Loucy (cell line): ENCODE measurements around the gene CFAP251.

ENCODE experiments used
- H2AFZ ChIP-seq: fragments of 200-600 bp; sonication (generic); 2 replicates; pipeline ENCODE4 v1.6.0; 2016; ENCODE audit warnings: antibody characterized with exemption, mild to moderate bottlenecking, low read length, moderate library complexity
- H3F3A ChIP-seq: fragments of 200-600 bp; 2 replicates; pipeline ENCODE4 v1.6.0; 2016; ENCODE audit warnings: antibody characterized with exemption, low read depth, mild to moderate bottlenecking
- H3K27me3 ChIP-seq: fragments of 200-600 bp; sonication (generic); 2 replicates; pipeline ENCODE4 v1.6.1; 2014; ENCODE audit warnings: low read length, mild to moderate bottlenecking; ENCODE audit not compliant: insufficient read depth, poor library complexity, severe bottlenecking
- H3K36me3 ChIP-seq: fragments of 200-600 bp; sonication (generic); 2 replicates; pipeline ENCODE4 v1.6.1; 2016; ENCODE audit warnings: low read length; ENCODE audit not compliant: insufficient read depth
- H3K4me1 ChIP-seq: fragments of 200-600 bp; sonication (generic); 2 replicates; pipeline ENCODE4 v1.5.1; 2014; ENCODE audit warnings: low read length, mild to moderate bottlenecking; ENCODE audit not compliant: insufficient read depth, poor library complexity, severe bottlenecking
- H3K4me2 ChIP-seq: fragments of 200-600 bp; sonication (generic); 2 replicates; pipeline ENCODE4 v1.6.0; 2014; ENCODE audit warnings: antibody characterized with exemption, low read length, low read depth, mild to moderate bottlenecking; ENCODE audit not compliant: poor library complexity, severe bottlenecking
- H3K4me3 ChIP-seq: fragments of 200-600 bp; sonication (generic); 2 replicates; pipeline ENCODE4 v1.5.1; 2014; ENCODE audit warnings: low read length, mild to moderate bottlenecking, mixed read lengths; ENCODE audit not compliant: poor library complexity, severe bottlenecking
- H3K79me2 ChIP-seq: fragments of 200-600 bp; sonication (generic); 2 replicates; pipeline ENCODE4 v1.6.1; 2014; ENCODE audit warnings: low read length; ENCODE audit not compliant: insufficient read depth
- H3K9ac ChIP-seq: fragments of 200-600 bp; sonication (generic); 2 replicates; pipeline ENCODE4 v1.6.0; 2014; ENCODE audit warnings: mild to moderate bottlenecking, low read depth, low read length, moderate library complexity; ENCODE audit not compliant: poor library complexity, severe bottlenecking
- H3K9me2 ChIP-seq: fragments of 200-600 bp; sonication (generic); replicated peaks from 2 replicates; pipeline ENCODE4 v1.6.1; 2016; ENCODE audit warnings: low read depth, low read length, mixed read lengths
- H3K9me3 ChIP-seq: fragments of 200-600 bp; sonication (generic); 2 replicates; pipeline ENCODE4 v1.6.1; 2014; ENCODE audit warnings: mild to moderate bottlenecking, antibody characterized with exemption, low read length, low read depth; ENCODE audit not compliant: insufficient read depth
- H4K20me1 ChIP-seq: fragments of 200-600 bp; sonication (generic); 2 replicates; pipeline ENCODE4 v1.6.0; 2014; ENCODE audit warnings: antibody characterized with exemption, low read length, mild to moderate bottlenecking; ENCODE audit not compliant: insufficient read depth, poor library complexity, severe bottlenecking
- EZH2phosphoT487 ChIP-seq: fragments of 200-600 bp; IDR thresholded peaks from 2 replicates; pipeline ENCODE4 v1.6.1; 2018; ENCODE audit warnings: antibody characterized with exemption, mild to moderate bottlenecking, moderate library complexity, borderline replicate concordance
- TF ChIP-seq, protein P1 (sequence below): fragments of 200-600 bp; sonication (generic); conservative IDR thresholded peaks from 2 replicates; pipeline ENCODE4 v1.5.1; 2014; ENCODE audit warnings: mild to moderate bottlenecking, antibody characterized with exemption, low read length

Gene CFAP251

DNA sequence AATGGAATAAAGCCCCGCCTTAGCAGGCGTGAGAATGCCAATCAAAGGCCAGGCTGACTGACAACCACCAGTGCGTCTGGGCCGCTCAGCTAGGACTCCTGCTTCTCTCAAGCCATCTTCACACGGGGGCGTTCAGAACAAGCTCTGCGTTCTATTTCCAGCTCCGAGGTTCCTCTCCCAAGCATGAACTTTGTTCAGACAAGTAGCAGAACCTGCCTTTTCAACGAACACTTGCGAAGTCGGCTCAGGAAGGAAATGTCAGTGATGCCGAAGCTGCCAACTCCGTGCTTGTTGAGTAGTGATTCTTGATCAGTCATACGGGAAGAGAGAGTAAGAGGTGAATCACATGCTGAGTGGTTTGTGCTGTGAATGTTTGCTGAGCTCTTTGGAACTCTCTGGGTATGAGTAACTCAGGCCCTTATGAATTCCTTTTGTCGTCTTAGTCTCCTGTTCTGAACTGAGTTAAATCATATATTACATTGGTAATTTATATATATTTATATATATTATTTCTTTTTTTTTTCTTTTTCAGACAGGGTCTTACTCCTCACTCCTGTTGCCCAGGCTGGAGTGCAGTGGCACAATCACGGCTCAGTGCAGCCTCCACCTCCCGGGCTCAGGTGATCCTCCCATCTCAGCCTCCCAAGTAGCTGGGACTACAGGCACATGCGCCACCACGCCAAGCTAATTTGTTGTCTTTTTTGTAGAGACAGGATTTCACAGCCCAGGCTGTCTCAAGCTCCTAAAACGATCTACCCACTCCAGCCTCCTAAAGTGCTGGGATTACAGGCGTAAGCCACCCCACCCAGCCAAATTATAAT, 73.9 kb downstream of the CFAP251 start:
- no peak overlapping the region for H3K4me2 ChIP-seq
- no peak overlapping the region for H3K9ac ChIP-seq
- H3K9me2 ChIP-seq, result no peaks in the 10 kb centered on the region
- H3K79me2 ChIP-seq, result no peaks in the 10 kb centered on the region
- H3K36me3 ChIP-seq, result no peaks in the 10 kb centered on the region
- H3K4me1 ChIP-seq, result peaks cover 3% of the 10 kb centered on the region
- no peaks in the 10 kb centered on the region for H3K27me3 ChIP-seq
- no peaks in the 10 kb centered on the region for H3K9me3 ChIP-seq
- TF ChIP-seq EZH2phosphoT487, result no peak
- TF ChIP-seq, protein P1, sequence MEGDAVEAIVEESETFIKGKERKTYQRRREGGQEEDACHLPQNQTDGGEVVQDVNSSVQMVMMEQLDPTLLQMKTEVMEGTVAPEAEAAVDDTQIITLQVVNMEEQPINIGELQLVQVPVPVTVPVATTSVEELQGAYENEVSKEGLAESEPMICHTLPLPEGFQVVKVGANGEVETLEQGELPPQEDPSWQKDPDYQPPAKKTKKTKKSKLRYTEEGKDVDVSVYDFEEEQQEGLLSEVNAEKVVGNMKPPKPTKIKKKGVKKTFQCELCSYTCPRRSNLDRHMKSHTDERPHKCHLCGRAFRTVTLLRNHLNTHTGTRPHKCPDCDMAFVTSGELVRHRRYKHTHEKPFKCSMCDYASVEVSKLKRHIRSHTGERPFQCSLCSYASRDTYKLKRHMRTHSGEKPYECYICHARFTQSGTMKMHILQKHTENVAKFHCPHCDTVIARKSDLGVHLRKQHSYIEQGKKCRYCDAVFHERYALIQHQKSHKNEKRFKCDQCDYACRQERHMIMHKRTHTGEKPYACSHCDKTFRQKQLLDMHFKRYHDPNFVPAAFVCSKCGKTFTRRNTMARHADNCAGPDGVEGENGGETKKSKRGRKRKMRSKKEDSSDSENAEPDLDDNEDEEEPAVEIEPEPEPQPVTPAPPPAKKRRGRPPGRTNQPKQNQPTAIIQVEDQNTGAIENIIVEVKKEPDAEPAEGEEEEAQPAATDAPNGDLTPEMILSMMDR, result no peak
- H3K4me3 ChIP-seq, result no peak overlapping the region
- H2AFZ ChIP-seq, result no peak overlapping the region
- H4K20me1 ChIP-seq, result no peaks in the 10 kb centered on the region
- no peaks in the 10 kb centered on the region for H3F3A ChIP-seq

DNA sequence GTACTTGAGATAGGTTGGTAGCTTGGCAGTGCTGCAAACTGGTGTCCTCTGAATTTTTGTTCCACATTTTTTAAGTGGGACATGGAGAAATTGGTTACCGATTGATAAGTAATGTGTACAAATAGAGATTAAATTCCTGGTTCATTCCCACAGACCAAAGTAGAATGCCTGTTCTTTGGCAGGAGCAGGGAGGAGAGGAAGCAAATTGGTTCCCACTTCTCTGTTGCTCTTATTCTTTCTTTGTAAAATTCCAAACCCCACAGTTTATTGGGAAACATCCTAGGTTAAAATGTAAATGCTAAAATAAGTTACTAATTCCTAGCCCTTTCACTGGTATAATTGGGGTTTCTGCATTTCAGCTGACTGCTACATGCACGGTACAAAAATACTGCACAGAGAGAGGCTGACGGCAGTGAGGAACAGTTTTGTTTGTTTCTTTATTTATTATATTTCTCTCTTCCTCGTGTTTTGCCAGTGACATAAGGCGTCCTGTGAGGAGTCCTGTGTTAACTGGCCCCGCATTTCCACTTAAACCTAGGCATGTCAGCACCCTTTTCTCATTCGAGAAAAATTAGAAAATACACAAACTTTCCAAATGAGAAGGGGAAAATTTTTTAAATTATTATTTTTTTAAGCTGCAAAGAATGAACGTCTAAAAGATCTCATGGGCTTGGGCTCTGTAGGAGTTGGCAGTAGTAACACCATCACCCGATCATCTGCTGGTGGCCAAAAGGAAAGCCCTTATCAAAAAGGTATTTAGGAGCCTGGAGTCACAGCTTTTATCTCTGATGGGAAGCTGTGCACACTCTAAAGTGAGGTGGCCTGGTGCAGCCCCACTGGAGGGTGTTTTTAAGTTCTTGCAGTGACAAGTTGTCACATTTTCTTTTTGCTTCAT, 77.9 kb downstream of the CFAP251 start:
- Histone ChIP-seq H3K9me3 (no peaks in the 10 kb centered on the region), H3F3A (no peaks in the 10 kb centered on the region), H3K4me3 (no peak overlapping the region), H2AFZ (no peak overlapping the region), H3K36me3 (no peaks in the 10 kb centered on the region), H3K79me2 (no peaks in the 10 kb centered on the region), H3K9me2 (no peaks in the 10 kb centered on the region), H3K27me3 (no peaks in the 10 kb centered on the region), H3K9ac (no peak overlapping the region), H4K20me1 (no peaks in the 10 kb centered on the region), H3K4me1 (peaks cover 3% of the 10 kb centered on the region), H3K4me2 (no peak overlapping the region)
- TF ChIP-seq, protein P1, result no peak
- TF ChIP-seq EZH2phosphoT487, result no peak

GRCh38 chr12:121996945-121997612, 78.7 kb downstream of the CFAP251 start:
- H3K4me2 ChIP-seq, result no peak overlapping the region
- no peaks in the 10 kb centered on the region for H3K9me2 ChIP-seq
- H3K9me3 ChIP-seq, result no peaks in the 10 kb centered on the region
- H4K20me1 ChIP-seq, result no peaks in the 10 kb centered on the region
- no peaks in the 10 kb centered on the region for H3K79me2 ChIP-seq
- TF ChIP-seq, protein P1, result no peak
- TF ChIP-seq EZH2phosphoT487, result no peak
- H3K36me3 ChIP-seq, result no peaks in the 10 kb centered on the region
- H3K4me1 ChIP-seq, result peaks cover 3% of the 10 kb centered on the region
- H3K9ac ChIP-seq, result no peak overlapping the region
- no peaks in the 10 kb centered on the region for H3K27me3 ChIP-seq
- no peak overlapping the region for H2AFZ ChIP-seq
- no peaks in the 10 kb centered on the region for H3F3A ChIP-seq
- no peak overlapping the region for H3K4me3 ChIP-seq
